ENCODE data around the gene INO80. TPM values are rescaled to one million over a fixed set of nuclear protein-coding genes. Genes with fewer than 3 reads are reported as not detected.
A peak's percentile ranks its signal among the peaks of the same experiment; 100 is the strongest.

INO80 gene
- polyA plus RNA-seq, 2 donors: 4.6 to 11.0 TPM

DNA sequence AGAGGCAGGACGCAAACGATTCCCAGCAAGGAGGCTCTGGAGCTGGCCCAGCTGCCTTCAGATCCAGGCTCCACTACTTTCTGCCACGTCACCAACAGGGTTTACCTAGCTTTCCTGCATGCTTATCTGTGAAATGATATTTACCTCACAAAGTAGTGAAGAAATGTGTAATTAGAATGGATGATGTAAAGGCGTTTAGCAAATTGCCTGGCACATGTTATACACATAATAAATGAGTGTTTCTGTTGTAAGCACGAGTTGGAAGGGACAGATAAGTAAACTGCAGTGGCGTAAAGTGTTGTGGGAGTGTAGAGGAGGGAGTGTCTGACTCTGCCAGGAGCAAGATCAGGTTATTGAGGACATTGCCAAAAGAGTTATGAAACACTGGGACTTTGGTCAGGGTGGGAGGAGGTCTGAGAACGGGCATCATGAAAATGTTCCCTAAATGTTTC, 166.3 kb downstream of the INO80 start:
- WGBS, 2 donors: 42 to 51% methylated on average over 7 of the region's 7 CpGs
- H3K36me3 ChIP-seq (ENCODE audit: control insufficient read depth in 2 of 2, insufficient read depth in 2 of 2, low read length in 1 of 2): no peaks in the 10 kb centered on the region
- H3K27me3 ChIP-seq (ENCODE audit: control insufficient read depth in 1 of 2, insufficient read depth in 2 of 2, low read length in 2 of 2): no peaks in the 10 kb centered on the region
- H3K4me1 ChIP-seq (ENCODE audit: control insufficient read depth in 2 of 2, insufficient read depth in 2 of 2, low read length in 1 of 2): peaks cover 2 to 6% of the 10 kb centered on the region in 2 donors
- no peak overlapping the region for H3K27ac ChIP-seq (ENCODE audit: low read depth in 2 of 2, low read length in 1 of 2)
- no peaks in the 10 kb centered on the region for H3K9me3 ChIP-seq (ENCODE audit: control insufficient read depth in 2 of 2, insufficient read depth in 1 of 2, low read depth in 1 of 2, low read length in 1 of 2)
- no peak overlapping the region for H3K4me3 ChIP-seq (ENCODE audit: low read depth in 1 of 2, low read length in 2 of 2)

DNA sequence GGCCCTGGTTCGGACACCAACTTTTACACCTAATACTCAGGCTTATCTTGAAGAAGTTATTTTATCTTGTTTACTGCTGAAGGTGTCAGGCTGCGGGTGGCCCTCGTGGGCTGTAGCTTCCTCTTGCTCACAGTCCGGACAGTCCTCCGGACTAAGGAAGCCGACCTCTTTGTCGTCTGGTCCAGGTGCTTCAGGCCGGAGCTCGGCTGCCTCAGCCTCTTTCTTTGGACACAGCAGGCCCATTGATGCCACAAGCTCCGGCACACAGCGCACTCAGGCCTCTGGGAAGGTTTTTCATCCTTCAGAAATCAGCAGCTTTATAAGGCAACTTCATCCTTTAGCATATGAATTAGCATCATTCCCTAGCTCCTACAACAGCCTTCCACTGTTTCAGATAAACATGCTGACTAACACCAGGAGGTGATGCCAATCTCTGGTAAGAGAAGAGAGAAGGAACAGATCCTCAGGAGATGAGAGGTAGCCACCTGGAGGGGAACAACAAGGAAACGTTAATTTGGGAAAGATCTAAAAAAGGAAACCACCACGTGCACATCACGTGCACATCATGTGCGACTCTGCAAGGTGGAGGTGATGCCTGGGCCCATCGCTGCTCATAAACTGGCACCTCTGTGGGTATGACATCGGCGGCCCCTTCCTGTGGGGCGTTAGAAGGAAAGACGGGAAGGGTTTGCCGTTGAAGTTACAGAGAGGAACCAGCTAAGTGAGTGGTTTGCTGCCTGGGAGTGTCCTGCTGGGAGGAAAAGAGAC, 167.2 kb downstream of the INO80 start:
- Histone ChIP-seq H3K36me3 (ENCODE audit: control insufficient read depth in 2 of 2, insufficient read depth in 2 of 2, low read length in 1 of 2) (no peaks in the 10 kb centered on the region), H3K9me3 (ENCODE audit: control insufficient read depth in 2 of 2, insufficient read depth in 1 of 2, low read depth in 1 of 2, low read length in 1 of 2) (no peaks in the 10 kb centered on the region), H3K4me1 (ENCODE audit: control insufficient read depth in 2 of 2, insufficient read depth in 2 of 2, low read length in 1 of 2) (peaks cover 2 to 6% of the 10 kb centered on the region in 2 donors), H3K4me3 (ENCODE audit: low read depth in 1 of 2, low read length in 2 of 2) (no peak overlapping the region), H3K27ac (ENCODE audit: low read depth in 2 of 2, low read length in 1 of 2) (no peak overlapping the region), H3K27me3 (ENCODE audit: control insufficient read depth in 1 of 2, insufficient read depth in 2 of 2, low read length in 2 of 2) (no peaks in the 10 kb centered on the region)
- WGBS, 2 donors: 80 to 82% methylated on average over 21 of the region's 21 CpGs

- H3K36me3 ChIP-seq (ENCODE audit: control insufficient read depth in 2 of 2, insufficient read depth in 2 of 2, low read length in 1 of 2): no peaks in the 10 kb centered on the region
- H3K4me1 ChIP-seq (ENCODE audit: control insufficient read depth in 2 of 2, insufficient read depth in 2 of 2, low read length in 1 of 2): peaks cover 2 to 12% of the 10 kb centered on the region in 2 donors
- H3K4me3 ChIP-seq (ENCODE audit: low read depth in 1 of 2, low read length in 2 of 2): no peak overlapping the region
- H3K27ac ChIP-seq (ENCODE audit: low read depth in 2 of 2, low read length in 1 of 2): no peak overlapping the region
- H3K27me3 ChIP-seq (ENCODE audit: control insufficient read depth in 1 of 2, insufficient read depth in 2 of 2, low read length in 2 of 2): no peaks in the 10 kb centered on the region
- no peaks in the 10 kb centered on the region for H3K9me3 ChIP-seq (ENCODE audit: control insufficient read depth in 2 of 2, insufficient read depth in 1 of 2, low read depth in 1 of 2, low read length in 1 of 2)
- 84 to 90% methylated on average over 11 of the region's 11 CpGs for WGBS, 2 donors
Observed at GRCh38 chr15:40944510-40945296, 171.4 kb downstream of the INO80 start.

DNA sequence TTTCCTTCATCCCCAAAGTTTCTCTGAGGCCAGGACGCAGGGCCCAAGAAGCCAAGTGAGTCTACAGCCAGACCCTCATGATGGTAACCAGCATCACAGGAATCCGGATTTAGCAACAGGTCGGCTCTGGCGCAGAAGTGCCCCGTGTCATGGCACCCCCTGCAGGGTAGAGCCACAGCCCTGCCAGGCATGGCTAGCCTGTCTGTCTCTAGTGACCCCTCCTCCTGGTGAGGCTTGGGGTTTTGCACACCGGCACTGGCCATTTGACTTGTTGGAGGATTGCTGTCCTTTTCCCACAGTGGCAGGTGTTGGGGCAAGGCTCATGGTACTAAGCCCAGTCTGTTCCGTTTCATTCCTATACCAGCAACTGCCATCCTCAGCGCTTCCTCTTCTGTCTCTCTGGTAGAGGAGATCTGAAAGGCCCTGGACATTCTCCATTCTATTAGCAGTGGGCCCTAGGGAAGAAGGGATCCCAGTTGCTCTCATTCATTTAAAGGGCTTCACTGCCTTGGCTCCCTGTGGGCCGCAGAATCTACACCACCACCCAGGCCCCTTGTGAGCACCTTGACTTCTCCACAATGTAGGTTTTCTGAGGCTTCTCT, 172.2 kb downstream of the INO80 start:
- Histone ChIP-seq H3K27ac (ENCODE audit: low read depth in 2 of 2, low read length in 1 of 2) (no peak overlapping the region), H3K9me3 (ENCODE audit: control insufficient read depth in 2 of 2, insufficient read depth in 1 of 2, low read depth in 1 of 2, low read length in 1 of 2) (no peaks in the 10 kb centered on the region), H3K36me3 (ENCODE audit: control insufficient read depth in 2 of 2, insufficient read depth in 2 of 2, low read length in 1 of 2) (no peaks in the 10 kb centered on the region), H3K27me3 (ENCODE audit: control insufficient read depth in 1 of 2, insufficient read depth in 2 of 2, low read length in 2 of 2) (no peaks in the 10 kb centered on the region), H3K4me1 (ENCODE audit: control insufficient read depth in 2 of 2, insufficient read depth in 2 of 2, low read length in 1 of 2) (peaks cover 2 to 10% of the 10 kb centered on the region in 2 donors), H3K4me3 (ENCODE audit: low read depth in 1 of 2, low read length in 2 of 2) (no peak overlapping the region)
- WGBS, 2 donors: 95 to 98% methylated on average over 9 of the region's 9 CpGs

DNA sequence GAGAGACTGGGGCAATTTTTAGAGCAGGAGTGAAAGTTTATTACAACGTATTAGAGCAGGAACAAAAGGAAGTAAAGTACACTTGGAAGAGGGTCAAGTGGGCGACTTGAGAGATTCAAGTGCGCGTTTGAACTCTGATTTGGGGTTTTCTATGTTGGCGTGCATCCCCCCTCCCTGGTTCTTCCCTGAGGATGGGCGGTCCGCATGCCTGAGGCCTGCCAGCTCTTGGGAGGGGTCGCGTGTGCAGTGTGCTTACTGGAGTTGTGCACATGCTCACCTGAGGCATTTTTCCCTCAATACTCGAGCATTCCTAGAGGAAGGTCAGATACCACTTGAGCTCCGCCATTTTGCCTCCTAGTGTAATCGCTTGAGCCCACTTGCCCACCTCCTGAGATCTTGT, 173.2 kb downstream of the INO80 start:
- Histone ChIP-seq H3K4me3 (ENCODE audit: low read depth in 1 of 2, low read length in 2 of 2) (no peak overlapping the region), H3K9me3 (ENCODE audit: control insufficient read depth in 2 of 2, insufficient read depth in 1 of 2, low read depth in 1 of 2, low read length in 1 of 2) (no peaks in the 10 kb centered on the region), H3K27ac (ENCODE audit: low read depth in 2 of 2, low read length in 1 of 2) (no peak overlapping the region), H3K27me3 (ENCODE audit: control insufficient read depth in 1 of 2, insufficient read depth in 2 of 2, low read length in 2 of 2) (no peaks in the 10 kb centered on the region), H3K36me3 (ENCODE audit: control insufficient read depth in 2 of 2, insufficient read depth in 2 of 2, low read length in 1 of 2) (no peaks in the 10 kb centered on the region), H3K4me1 (ENCODE audit: control insufficient read depth in 2 of 2, insufficient read depth in 2 of 2, low read length in 1 of 2) (peaks cover 2 to 10% of the 10 kb centered on the region in 2 donors)
- 71 to 76% methylated on average over 12 of the region's 12 CpGs for WGBS, 2 donors

- H3K27ac ChIP-seq (ENCODE audit: low read depth in 2 of 2, low read length in 1 of 2): peak overlapping the region; percentile 68 to 79
- whole genome bisulfite sequencing, 2 donors: 30 to 36% methylated on average over 15 of the region's 15 CpGs
- H3K4me1 ChIP-seq (ENCODE audit: control insufficient read depth in 2 of 2, insufficient read depth in 2 of 2, low read length in 1 of 2): peaks cover under 1 to 10% of the 10 kb centered on the region in 2 donors
- no peaks in the 10 kb centered on the region for H3K27me3 ChIP-seq (ENCODE audit: control insufficient read depth in 1 of 2, insufficient read depth in 2 of 2, low read length in 2 of 2)
- H3K36me3 ChIP-seq (ENCODE audit: control insufficient read depth in 2 of 2, insufficient read depth in 2 of 2, low read length in 1 of 2): no peaks in the 10 kb centered on the region
- H3K9me3 ChIP-seq (ENCODE audit: control insufficient read depth in 2 of 2, insufficient read depth in 1 of 2, low read depth in 1 of 2, low read length in 1 of 2): no peaks in the 10 kb centered on the region
- H3K4me3 ChIP-seq (ENCODE audit: low read depth in 1 of 2, low read length in 2 of 2): peak overlapping the region; percentile 52 to 54
Observed at GRCh38 chr15:40942337-40942854, 173.7 kb downstream of the INO80 start.

DNA sequence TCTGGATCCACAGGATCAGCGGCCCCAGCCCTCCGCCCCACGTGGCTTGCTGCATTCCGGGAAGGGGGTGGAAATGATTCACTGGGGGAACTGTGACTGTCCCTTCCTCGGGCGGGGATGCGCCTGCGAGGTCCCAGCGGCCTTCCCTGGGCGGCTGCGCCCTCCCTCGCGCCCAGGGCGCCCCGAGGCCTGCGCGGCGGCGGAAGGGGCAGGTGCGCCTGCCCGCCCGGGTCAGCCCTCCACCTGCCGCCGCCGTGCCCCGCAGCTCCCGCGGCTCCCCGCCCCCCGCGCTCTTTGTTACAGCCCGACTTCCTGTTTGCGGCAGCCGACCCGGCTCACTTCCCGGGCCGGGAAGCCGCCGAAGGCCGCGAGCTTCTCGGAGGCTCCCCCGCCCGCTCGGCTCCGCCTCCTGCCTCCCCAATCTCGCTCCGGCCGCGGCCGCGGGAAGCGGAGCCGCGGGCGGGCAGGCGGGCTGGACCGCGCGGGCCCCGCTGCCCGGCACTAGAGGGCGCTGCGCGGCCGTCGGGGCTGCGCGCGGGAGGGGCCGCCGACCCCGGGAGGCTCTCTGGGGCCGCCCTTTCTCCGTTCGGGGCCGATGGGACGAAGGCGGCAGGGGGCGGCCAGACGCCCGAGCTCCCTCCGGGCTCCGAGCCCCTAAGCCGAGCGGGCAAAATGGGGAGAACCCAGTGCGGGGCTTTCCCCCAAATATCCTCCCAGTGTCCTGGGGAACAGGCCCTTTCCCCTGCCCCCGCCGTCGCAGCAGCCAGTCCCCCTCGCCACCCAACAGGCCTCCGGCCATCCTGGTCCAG, 174.3 kb downstream of the INO80 start:
- Histone ChIP-seq H3K4me3 (ENCODE audit: low read depth in 1 of 2, low read length in 2 of 2) (peak overlapping the region; percentile 52 to 54), H3K27ac (ENCODE audit: low read depth in 2 of 2, low read length in 1 of 2) (peak overlapping the region; percentile 68 to 79), H3K36me3 (ENCODE audit: control insufficient read depth in 2 of 2, insufficient read depth in 2 of 2, low read length in 1 of 2) (no peaks in the 10 kb centered on the region), H3K9me3 (ENCODE audit: control insufficient read depth in 2 of 2, insufficient read depth in 1 of 2, low read depth in 1 of 2, low read length in 1 of 2) (no peaks in the 10 kb centered on the region), H3K27me3 (ENCODE audit: control insufficient read depth in 1 of 2, insufficient read depth in 2 of 2, low read length in 2 of 2) (no peaks in the 10 kb centered on the region), H3K4me1 (ENCODE audit: control insufficient read depth in 2 of 2, insufficient read depth in 2 of 2, low read length in 1 of 2) (peaks cover 0 to 10% of the 10 kb centered on the region in 2 donors)
- 1% methylated on average over 75 to 92 of the region's 92 CpGs for WGBS, 2 donors

GRCh38 chr15:40941068-40941527, 175.0 kb downstream of the INO80 start:
- 25 to 28% methylated on average over 7 of the region's 7 CpGs for WGBS, 2 donors
- no peaks in the 10 kb centered on the region for H3K27me3 ChIP-seq (ENCODE audit: control insufficient read depth in 1 of 2, insufficient read depth in 2 of 2, low read length in 2 of 2)
- peaks cover 0 to 3% of the 10 kb centered on the region in 2 donors for H3K36me3 ChIP-seq (ENCODE audit: control insufficient read depth in 2 of 2, insufficient read depth in 2 of 2, low read length in 1 of 2)
- no peaks in the 10 kb centered on the region for H3K9me3 ChIP-seq (ENCODE audit: control insufficient read depth in 2 of 2, insufficient read depth in 1 of 2, low read depth in 1 of 2, low read length in 1 of 2)
- peaks cover 0 to 10% of the 10 kb centered on the region in 2 donors for H3K4me1 ChIP-seq (ENCODE audit: control insufficient read depth in 2 of 2, insufficient read depth in 2 of 2, low read length in 1 of 2)
- H3K4me3 ChIP-seq (ENCODE audit: low read depth in 1 of 2, low read length in 2 of 2): peak overlapping the region; percentile 52 to 54
- H3K27ac ChIP-seq (ENCODE audit: low read depth in 2 of 2, low read length in 1 of 2): peak overlapping the region; percentile 68 to 79

All from esophagus (tissue), 2 donors.